Measurements from ENCODE around the gene CACNG1. TPM values are rescaled to one million over a fixed set of nuclear protein-coding genes. Genes with fewer than 3 reads are reported as not detected.

CACNG1 gene
- total and polyA plus RNA-seq, 2 donors (not counting 3 experiments of a cell fraction or from before 2014, with no cell fraction given) = not detected

GRCh38 chr17:67051155-67051538 is 6.8 kb downstream of the CACNG1 start:
- Histone ChIP-seq H3K27me3 (ENCODE audit: control insufficient read depth in 2 of 2, insufficient read depth in 2 of 2, low read length in 2 of 2) (no peaks in the 10 kb centered on the region), H3K36me3 (ENCODE audit: control insufficient read depth in 2 of 2, extremely low read depth in 1 of 2, insufficient read depth in 2 of 2, low read length in 2 of 2) (no peaks in the 10 kb centered on the region), H4K20me1 (replicated peaks; ENCODE audit: control insufficient read depth, extremely low read depth, insufficient read depth, low read length) (no peaks in the 10 kb centered on the region), H3K4me1 (ENCODE audit: control insufficient read depth, extremely low read depth, insufficient read depth, low read length) (no peaks in the 10 kb centered on the region), H2AFZ (ENCODE audit: low read depth, low read length) (no peak overlapping the region), H3K79me2 (ENCODE audit: control insufficient read depth, insufficient read depth, low read length) (no peaks in the 10 kb centered on the region), H3K4me3 (replicated peaks in 1 of 3; ENCODE audit: insufficient read depth in 1 of 3, low read depth in 1 of 3, low read length in 3 of 3) (no peak overlapping the region), H3K9me3 (replicated peaks; ENCODE audit: control insufficient read depth, insufficient read depth, low read length) (peaks cover 2% of the 10 kb centered on the region), H3K9ac (replicated peaks; ENCODE audit: extremely low read depth, insufficient read depth, low read length) (no peak overlapping the region), H3K27ac (ENCODE audit: insufficient read depth, low read depth, low read length) (no peak overlapping the region), H3K4me2 (ENCODE audit: insufficient read depth, low read length) (no peak overlapping the region), H3K9me1 (replicated peaks; ENCODE audit: control insufficient read depth, extremely low read depth, insufficient read depth, low read length) (no peaks in the 10 kb centered on the region)
- POLR2A ChIA-PET = no interaction called here
- no peak for TF ChIP-seq MYC (IDR thresholded peaks at IDR 0.05; ENCODE audit: low read depth, low read length)
- TF ChIP-seq CTCF (IDR thresholded peaks at IDR 0.05; ENCODE audit: extremely low read depth in 1 of 2, insufficient read depth in 1 of 2, low read depth in 1 of 2, low read length in 2 of 2) = no peak
- TF ChIP-seq POLR2AphosphoS5 (IDR thresholded peaks at IDR 0.05; ENCODE audit: insufficient read depth, low read depth, low read length) = no peak
- TF ChIP-seq GATA2 (IDR thresholded peaks at IDR 0.05; ENCODE audit: insufficient read depth, insufficient read length, low read depth, low read length) = no peak
- no peak for TF ChIP-seq EZH2 (IDR thresholded peaks at IDR 0.05; ENCODE audit: borderline replicate concordance, low read depth, low read length, severe bottlenecking)
- TF ChIP-seq FOS (IDR thresholded peaks at IDR 0.05; ENCODE audit: borderline replicate concordance, insufficient read depth, low read length) = no peak
- no peak for TF ChIP-seq JUN (IDR thresholded peaks at IDR 0.05; ENCODE audit: borderline replicate concordance, insufficient read depth, insufficient read length, low read depth)
- CTCF ChIA-PET = no interaction called here
- dilution Hi-C loops (cut with MboI; ENCODE audit: extremely low pct_ligation_motif_present, low sequenced_read_pairs) = no loop called here
- intact Hi-C loops (cut with micrococcal nuclease) = no loop called here
- BruUV-seq (replicated peaks) = no TSS peak
- FAIRE-seq (no peak), DNase-seq (ENCODE audit: low read depth, low spot score) (no peak)

Data from endothelial cell of umbilical vein (primary cell).